NCI-H187 (cell line): ENCODE measurements around the gene MEN1.

Experiments used
- DNase-seq, 2 experiments: peaks; one replicate each; lab custom pipeline; 2025; lab: John Stamatoyannopoulos, UW

The MEN1 gene

DNA sequence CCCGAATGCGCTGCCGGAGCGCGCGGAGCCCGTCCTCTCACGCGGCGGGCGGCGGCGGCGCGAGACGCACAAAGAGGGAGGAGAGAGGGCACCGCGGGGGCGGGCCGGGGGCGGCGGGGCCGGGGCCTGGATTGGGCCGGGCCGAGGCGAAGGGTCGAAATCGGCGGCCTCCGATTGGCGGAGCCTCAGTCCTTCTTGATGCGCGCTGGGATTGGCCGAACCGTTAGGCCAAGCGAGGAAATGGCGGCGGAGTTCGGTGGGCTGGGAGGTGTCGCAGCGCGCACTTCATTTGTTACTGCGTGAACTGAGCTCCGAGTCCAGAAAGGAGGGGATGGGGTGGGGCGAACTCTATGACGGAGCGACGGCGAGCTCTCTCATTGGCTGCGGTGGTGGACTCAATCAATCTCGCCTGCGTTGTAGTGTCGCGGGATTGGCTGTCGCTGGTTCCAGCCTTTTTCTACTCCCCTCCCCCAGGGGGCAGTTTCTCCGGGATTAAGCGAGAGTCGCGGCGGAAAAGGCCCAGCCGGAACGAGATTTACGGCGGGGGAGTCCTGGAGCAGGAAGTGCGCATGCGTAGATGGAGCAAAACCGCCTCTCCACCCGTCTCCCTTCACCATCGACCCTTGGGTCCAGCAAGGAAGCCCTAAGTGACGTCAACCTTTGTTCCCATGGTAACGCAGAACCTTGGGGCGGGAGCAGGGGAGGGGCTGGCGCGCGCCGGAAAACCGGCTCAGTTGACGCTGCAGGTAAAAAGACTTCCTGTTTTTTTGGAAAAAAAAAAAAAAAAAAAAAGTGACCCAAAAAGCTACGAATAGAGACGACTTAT lies 31.7 kb downstream of the MEN1 start, which contains the start of gene SF1:
Gene SF1, minus strand, starts transcription at position 70 of the 826 bp plus-strand sequence. CDS start 150 bp downstream, outside the sequence.
- peak; percentile 95 to 99 for DNase-seq

DNA sequence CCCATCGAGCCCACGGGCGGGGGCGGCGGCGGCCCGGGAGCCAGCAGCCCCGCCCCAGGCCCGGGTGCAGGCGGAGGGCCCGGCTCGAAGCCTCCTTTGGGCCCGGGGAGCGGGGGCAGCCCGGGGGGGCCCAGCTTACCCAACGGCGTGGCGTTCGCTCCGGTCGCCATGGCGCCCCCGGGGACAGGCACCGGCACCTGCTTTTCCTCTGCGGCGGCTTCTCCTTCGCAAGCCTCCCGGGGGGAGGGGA lies 32.2 kb downstream of the MEN1 start:
- no peak for DNase-seq

DNA sequence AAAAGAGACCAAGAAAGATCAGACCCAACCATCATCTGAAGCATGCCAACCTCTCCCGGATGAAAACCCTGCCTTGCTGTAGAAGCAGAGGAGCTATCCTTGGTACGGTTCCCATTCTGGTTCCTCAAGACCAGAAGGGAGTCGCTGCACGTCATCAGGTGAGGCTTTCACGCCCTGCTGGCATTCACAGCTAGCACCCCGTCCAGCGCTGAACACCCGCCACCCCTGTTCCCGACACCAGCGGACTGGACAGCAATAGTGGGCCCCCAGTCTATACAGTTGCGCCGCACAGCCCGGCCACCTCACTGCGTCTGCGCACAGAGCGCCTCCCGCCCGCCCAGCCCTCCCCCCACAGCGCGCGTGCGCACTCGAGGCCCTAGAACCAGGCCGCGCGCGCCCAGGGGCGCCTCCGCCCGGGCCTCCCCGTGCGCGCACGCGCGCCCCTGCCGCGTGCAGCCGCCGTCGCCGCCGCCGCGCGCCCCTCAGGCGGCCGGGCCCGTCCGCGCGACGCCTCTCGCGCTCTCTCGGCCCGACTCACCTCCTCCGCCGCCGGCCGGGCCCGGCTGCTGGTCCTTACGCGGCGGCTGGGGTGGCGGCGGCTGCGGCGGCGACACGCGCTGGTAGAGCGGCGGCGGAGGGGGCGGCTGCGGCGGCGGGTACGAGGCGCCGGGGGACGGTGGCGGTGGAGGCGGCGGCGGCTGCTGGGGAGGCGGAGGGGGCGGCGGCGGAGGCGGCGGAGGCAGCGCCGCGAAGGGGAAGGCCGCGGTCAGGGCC lies 32.7 kb downstream of the MEN1 start:
- peak; percentile 44 to 61 for DNase-seq

DNA sequence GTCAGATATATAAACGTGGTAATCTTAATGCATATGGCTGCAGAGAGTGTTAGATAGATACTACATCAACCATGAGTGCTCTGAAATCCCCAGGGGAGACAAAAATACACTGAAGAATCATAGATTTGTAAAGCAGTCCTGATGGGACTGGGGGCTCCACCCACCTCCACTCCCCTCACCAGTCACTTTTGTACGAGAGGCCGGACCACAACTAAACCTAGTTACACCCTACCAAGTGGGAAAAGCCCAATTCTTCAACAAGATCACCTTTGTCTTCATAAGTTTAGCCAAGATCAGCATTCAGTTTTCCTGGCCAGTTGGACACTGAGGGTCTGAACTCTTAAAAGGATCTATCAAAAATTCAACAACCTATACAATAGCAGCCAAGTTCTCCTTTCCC lies 33.5 kb downstream of the MEN1 start:
- DNase-seq = no peak

DNA sequence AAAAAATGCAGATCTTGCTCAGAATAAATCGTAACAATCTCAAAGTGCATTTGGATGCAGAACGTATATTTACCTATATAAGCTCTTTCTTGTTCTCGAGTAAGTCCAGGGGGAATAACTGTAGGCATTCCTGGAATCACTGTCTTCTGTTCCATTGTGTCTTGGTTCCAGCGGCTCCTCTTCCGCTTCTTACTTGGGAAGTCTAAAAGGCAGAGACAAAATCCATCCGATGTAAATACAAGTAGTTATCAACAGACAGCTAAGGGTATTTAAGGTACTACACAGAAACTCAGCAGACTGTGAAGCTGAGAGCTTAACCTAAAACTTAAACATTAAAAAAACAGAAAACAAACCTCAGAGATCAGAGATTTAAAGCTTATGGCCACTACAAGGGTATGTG lies 33.9 kb downstream of the MEN1 start:
- no peak for DNase-seq

DNA sequence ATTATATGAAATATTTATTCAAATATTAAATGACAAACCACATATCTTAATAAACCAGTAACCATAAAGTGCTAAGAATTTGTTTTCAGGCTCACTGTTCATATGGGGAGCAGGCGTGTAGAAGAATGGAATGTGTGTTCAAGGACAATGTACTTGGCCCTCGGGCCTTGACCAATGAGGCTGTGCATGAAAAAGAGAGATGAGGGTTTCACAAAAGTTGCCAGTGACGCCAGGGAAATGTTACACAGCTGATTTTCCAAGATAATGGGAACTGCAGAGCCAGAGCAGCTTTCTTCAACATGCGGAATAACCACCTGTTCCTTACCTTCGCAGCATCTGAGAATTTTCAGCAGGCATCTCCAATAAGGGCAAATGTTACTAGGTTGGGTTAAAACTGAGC lies 36.2 kb downstream of the MEN1 start:
- DNase-seq = no peak

DNA sequence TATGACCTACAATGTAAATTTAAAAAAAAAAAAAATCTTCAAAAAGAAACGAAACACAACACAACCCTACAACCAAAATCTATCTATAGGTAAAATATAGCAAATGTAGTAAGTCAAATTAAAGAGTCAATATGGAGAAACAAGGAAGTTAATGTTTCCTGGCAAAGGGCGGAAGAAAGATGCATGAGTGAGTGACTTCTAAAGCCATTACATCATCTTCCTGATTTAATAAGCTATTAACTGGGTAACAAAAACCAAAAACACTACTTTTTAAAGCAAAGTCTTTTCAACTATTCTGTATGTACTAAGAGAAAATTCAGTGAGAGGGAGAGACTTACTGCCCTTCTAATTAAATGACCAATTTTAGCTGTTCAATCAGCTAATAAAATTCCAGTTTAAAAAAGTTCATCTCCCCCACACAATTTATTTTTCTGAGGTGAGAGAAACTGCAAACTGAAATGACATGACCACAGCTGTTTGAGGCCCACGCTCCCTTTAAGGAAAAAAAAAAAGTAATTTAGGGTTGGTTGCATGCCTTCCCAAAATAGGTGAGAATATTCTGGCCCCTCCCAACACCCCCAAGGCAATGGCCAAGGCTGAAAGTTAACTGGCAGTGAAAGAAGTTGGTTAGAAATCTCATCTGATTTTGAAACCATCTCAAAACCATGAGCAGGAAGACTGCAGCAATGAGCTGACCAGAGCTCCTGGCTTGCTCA lies 37.9 kb downstream of the MEN1 start:
- DNase-seq = no peak

DNA sequence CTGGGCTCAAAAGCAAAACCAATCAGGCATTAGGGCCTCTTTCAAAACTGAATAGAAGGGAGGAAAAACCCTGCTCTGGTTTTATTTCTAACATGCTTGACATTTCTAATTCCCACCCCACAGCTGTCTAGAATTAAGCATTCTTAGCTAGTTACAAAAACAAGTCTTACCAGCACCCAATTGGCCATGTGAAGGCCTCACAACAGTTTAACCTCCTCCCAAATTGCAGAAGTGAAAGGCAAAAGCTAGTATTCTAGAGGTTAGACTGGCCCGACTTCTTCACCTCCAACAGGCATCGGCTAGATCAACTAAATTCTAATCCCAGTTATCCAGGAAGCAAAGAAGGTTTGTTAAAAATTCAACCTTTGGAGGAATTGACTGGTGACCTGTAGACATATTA lies 38.5 kb downstream of the MEN1 start:
- no peak for DNase-seq

DNA sequence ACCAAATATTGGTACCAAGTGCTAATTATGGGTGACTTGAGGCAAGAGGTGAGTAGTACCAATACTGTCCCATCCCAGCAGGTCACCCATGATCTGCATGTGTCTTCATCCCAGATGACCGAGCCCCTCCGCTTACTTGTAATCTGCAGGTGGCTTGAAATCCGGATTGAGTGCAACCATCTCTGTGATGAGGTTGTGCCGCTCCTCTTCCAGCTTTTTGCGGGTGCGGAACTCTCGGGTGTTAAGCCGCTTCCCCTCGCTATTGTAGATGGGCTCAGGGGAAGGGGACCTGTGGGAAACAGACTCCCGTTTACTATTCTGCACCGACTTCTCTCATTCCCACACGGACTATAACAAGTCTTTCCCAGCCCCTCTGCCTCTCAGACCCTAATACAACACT lies 40.2 kb downstream of the MEN1 start:
- DNase-seq = no peak

DNA sequence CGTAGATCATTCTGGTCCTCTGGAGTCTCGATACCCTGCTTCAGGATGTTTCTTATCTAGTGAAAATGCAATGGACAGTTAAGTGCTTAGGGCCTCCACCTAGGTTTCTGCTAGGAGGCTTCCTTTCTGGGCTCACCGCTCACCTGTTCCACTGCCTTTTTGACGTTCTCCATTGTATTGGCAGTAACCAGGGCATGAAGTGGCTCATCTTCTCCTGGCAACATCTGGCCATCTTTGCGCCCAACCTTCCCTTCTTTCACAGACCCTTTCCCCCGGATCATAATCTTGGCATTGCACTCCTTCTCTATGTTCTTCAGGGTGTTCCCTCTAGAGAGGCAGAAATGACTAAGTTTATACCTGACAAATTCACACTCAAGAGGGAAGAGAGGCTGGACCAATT lies 41.1 kb downstream of the MEN1 start:
- no peak for DNase-seq

DNA sequence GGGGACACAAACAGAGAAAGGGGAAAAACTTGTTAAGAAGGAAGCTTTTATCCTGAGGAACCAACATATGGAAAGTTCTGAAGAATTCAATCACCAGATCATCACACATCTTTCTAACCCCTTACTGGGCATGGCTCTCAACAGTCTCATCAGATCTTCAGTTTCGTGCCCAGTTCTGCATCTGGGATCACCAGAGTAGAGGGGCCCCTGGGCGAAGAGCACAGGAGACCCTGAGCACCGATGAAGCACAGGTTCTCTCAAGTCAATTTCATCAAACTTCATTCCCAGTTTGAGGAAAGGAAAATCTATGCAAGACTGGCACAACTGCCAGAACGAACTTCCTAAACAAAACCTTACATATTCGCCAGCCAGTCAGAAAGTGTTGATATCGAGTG lies 42.1 kb downstream of the MEN1 start:
- no peak for DNase-seq

DNA sequence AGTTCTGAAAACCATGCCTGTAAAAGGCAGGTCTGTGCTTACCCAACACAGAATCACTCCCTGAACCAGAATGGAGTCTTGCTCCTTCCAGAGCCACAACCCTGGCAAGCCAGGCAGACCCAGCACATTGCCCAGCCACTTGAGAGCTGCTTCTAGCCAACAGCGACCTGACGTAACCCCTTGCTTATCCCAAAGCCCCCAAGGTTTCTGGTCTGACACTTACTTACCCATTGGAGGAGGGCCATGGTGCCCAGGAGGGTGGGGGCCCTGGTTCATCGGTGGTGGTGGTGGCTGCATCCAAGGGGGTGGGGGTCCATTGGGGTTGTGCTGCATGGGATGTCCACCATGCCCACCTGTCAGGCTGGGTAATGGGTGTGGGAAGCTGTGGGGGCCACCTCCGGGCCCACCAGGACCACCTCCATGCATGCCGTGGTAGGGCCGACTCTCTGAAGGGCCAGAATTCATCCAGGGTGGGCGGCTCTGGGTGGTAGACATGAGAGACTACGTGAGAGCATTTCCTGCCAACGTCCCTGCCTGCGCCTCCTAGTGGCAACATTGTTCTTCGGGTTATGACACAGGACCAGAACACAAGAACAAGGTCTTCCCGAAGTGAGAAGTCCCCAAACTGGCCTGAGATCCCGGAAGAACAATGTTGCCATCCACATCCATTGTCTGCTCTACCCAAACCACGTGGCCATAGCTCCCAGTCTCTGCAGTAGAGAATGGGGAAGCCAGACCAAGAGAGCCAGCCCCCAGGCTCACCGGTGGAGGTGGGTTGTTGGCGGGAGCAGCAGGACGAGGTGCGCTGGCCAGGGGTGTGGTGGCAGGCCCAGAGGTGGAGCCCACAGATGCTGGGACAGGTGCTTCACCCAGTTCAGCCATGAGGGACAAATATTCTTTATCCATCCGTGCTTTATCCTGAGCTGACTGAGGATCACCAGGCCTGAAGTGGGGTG lies 42.7 kb downstream of the MEN1 start:
- DNase-seq = no peak

DNA sequence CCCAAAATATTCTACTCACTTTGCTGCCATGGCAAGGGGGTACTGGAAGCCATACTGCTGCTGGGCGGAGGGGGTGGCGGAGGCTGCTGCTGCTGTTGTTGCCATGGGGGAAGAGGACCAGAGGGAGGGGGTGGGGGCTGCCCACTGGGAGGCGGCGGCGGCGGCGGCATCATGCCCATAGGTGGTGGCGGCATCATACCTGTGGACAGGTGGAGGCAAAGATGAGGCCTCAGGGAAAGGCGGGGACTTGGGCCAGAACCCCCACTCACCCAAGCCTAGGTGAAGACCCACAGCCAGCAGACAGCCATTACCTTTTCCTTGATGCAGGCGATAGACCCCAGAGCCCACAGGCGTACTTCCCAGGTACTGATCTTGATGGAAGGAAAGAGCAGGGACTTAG lies 43.5 kb downstream of the MEN1 start:
- DNase-seq = no peak

DNA sequence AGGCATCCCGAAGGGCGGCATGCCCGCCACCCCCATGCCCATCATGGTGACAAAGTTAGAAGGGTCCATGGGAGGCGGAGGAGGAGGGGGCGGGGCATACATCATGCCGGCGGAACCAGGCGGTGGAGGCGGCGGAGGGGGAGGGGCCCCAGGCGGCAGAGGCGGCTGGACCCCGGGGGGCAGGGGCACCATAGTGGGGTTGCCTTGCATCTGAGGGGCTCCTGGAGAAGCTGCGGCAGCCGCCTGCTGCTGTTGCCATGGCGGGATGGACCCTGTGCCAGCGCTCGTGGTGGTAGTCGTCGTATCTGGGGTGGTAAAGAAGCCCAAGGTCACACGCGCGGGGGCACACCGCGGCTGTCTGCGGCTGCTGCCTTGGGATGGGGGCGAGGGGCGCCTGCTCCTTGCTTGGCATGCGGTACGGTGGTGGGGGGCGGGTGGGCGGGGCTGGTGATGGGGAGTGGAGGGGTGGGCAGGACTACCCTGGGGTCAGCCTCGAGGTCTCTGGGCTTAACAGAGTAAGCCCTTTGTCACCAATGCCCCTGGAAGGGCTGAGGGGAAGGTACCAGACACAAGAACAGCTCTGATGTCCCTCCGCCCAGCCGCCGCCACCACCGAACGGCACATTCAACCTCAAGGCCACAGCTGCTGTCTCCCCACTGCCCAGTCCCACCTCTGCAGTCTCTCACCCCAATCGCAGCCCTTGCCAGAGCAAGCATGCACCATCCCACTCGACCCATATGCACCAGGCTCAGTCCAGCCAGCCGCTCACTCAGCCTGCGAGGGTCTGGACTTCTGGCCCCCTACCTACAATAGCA lies 44.3 kb downstream of the MEN1 start:
- no peak for DNase-seq

DNA sequence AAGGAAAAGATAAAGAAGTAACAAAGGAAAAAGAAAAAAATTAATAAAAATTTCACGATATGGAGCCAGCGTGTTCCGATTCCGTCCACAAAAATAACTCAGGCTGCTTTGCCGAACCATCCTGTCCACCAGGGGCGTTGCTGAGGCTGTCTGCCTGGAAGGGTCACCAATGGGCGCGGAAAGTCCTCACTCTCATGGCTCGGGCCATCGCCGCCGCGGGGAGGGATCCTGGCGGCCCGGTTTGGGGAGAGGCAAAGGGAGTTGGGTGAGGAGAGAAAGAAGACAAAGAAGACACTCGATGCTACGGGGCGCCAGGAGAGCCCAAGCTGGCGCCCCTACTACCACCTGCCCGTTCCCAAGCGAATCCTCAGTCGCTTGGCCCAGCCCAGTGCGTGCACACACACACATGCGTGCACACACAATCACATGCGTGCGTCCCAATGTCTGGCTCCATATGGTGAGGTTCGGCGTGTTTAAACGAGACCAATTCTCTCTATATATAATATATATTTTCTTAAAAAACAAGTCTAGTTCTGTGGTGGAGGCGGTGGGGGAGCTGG lies 45.0 kb downstream of the MEN1 start:
- DNase-seq = no peak

DNA sequence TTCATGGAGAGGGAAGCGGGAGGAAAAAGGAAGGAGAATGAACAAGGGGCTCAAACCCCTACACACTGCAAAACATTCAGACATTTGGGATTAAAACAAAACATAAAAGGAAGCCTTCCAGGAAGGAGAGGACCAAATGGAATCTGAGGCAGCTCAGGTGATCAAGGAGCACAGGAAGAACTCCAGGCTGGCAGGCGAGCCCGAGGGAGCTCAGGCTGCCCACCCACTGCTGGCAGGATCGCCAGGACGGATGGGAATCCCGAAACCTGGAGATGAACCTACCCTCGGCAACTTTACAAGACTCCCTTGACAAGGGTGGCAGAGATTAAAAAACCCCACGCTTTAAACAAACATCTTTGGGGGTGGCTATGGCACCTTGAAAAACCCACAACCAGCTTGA lies 45.6 kb downstream of the MEN1 start:
- no peak for DNase-seq

DNA sequence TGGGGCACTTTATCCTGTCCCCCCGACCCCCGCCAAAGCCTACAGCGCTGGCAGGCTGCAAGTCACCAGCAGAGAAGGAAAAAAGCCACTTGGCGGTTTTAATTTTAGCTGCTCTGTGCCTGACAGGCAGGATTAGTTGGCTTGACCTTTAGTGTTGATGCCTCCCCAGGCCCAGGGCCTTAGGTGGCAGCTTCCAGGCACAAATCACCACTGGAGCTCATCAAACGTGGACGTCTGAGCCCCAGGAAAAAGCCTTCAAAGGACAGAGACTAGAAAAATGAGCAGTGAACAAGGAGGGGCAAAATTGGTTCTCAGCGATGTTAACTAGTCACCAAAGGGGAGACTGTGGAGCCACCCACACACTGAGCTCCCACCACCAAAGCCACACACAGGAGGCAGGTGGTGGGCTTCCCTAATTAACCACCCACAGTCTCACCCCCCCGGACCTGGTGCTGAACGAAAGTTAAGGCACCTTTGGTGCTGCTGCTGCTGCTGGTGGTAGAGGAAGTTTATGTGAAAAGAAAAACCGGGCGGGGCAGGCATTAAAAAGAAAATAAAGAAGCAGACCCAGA lies 46.2 kb downstream of the MEN1 start:
- DNase-seq = no peak

DNA sequence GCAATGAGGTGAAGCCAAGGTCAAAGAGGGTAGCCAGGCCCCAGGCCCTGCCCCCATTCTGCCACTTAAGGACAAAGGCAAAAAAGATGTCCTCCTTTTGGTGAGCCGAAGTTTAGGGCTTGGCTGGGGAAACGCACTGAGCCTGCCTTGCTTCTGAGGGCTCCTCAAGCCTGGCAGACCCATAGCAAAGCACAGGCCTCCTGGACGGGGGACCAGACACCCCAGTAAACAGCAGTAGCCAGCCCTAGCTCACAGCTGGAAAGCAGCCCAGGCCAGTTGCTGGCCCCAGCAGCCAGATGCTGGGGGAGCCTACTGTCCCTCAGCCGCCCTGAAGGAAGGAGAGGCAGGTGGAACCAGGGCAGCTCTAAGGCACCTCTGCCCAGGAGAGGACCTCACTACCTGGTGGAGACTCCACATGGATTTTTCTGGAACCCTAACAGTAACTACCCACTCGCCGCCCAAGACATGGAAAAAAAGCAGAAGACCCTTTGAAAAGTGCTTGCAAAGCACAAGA lies 46.8 kb downstream of the MEN1 start:
- DNase-seq = no peak

DNA sequence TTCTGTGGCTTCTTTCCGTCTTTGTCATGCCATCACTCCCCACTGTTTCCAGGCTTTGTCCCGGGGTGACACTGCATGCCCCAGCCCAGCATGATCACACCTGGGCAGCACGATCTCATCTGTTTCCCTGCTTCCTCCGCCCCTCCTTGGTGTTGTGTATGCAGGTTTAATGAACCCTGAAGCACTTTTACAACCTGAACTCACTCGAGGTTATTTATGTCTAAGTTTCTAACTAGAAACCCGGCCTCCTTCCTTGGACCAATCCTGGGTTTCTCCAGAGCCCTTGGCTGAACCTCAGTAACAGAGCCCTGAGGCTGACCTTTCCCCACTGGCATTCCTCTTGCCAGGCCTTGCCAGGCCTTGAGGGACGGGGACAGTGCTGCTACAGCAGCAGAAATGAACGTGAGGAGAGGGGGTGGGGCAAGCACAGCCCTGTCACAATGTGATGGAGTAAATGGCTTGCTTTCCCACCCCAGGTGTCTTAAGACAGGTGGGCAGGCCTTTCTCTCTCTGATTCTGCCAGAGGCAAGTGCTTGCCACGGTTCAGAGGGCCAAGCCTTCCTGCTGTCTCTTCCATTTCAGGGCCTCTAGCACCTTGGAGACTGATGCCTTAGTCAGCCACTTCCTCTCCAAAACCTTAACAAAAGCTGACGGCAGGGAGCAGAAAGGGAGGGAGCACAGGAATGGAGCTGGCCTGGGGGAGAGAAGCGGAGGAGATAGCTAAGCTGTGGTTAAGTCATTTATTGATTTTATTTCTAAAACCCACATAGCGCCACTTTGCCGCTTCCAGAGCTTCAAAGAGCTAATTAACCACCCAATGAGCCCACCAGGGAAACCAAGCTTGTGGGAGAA lies 47.5 kb downstream of the MEN1 start:
- DNase-seq = peak in 1 of 2 experiments; percentile 30
